RWPE2 (cell line): ENCODE results near the gene LSM14A.
A peak's percentile ranks its signal among the peaks of the same experiment; 100 is the strongest.

Source experiments
- ATAC-seq: fragments of 200-7000 bp; cut with Tn5 transposase; 3 replicates; pipeline ENCODE4 v1.9.1; 2021; ENCODE audit warnings: low read depth
- DNase-seq: peaks from one replicate; pipeline ENCODE4 v3.0.0-alpha.2; 2020; ENCODE audit warnings: low spot score
- H3K27ac ChIP-seq: fragments of 450-650 bp; 2 replicates; pipeline ENCODE4 v1.5.1; 2017; ENCODE audit warnings: mild to moderate bottlenecking; ENCODE audit not compliant: poor library complexity, severe bottlenecking
- H3K27me3 ChIP-seq: fragments of 250-450 bp; sonication (Bioruptor Pico); 2 replicates; pipeline ENCODE4 v1.5.1; 2021; ENCODE audit warnings: mild to moderate bottlenecking, moderate library complexity; ENCODE audit not compliant: insufficient read depth, poor library complexity, severe bottlenecking
- H3K36me3 ChIP-seq: fragments of 250-450 bp; sonication (Bioruptor Pico); 2 replicates; pipeline ENCODE4 v1.5.1; 2020; ENCODE audit warnings: low read depth, mild to moderate bottlenecking, moderate library complexity
- H3K4me1 ChIP-seq: fragments of 250-450 bp; sonication (Bioruptor Pico); 2 replicates; pipeline ENCODE4 v1.5.1; 2021; ENCODE audit warnings: mild to moderate bottlenecking, moderate library complexity; ENCODE audit not compliant: insufficient read depth, poor library complexity, severe bottlenecking
- H3K4me3 ChIP-seq: fragments of 250-450 bp; sonication (Bioruptor Pico); 2 replicates; pipeline ENCODE4 v1.5.1; 2021; ENCODE audit warnings: mild to moderate bottlenecking, moderate library complexity; ENCODE audit not compliant: severe bottlenecking
- H3K9me3 ChIP-seq: fragments of 250-450 bp; sonication (Bioruptor Pico); 2 replicates; pipeline ENCODE4 v1.5.1; 2021; ENCODE audit warnings: mild to moderate bottlenecking, moderate library complexity; ENCODE audit not compliant: severe bottlenecking
- CTCF ChIP-seq: fragments of 450-650 bp; IDR thresholded peaks from one replicate; pipeline ENCODE4 v1.5.1; 2017; ENCODE audit warnings: mild to moderate bottlenecking, moderate library complexity; ENCODE audit not compliant: poor library complexity, severe bottlenecking

Gene LSM14A

GRCh38 chr19:34257559-34257924 lies 85.2 kb downstream of the LSM14A start:
- DNase-seq: no peak
- no peak overlapping the region for H3K4me3 ChIP-seq
- peaks cover 8% of the 10 kb centered on the region for H3K4me1 ChIP-seq
- no peaks in the 10 kb centered on the region for H3K27me3 ChIP-seq
- H3K9me3 ChIP-seq: no peaks in the 10 kb centered on the region
- TF ChIP-seq CTCF: no peak
- H3K27ac ChIP-seq: no peak overlapping the region
- H3K36me3 ChIP-seq: no peaks in the 10 kb centered on the region; the same call in 1 of the 2 replicates
- ATAC-seq: no peak

DNA sequence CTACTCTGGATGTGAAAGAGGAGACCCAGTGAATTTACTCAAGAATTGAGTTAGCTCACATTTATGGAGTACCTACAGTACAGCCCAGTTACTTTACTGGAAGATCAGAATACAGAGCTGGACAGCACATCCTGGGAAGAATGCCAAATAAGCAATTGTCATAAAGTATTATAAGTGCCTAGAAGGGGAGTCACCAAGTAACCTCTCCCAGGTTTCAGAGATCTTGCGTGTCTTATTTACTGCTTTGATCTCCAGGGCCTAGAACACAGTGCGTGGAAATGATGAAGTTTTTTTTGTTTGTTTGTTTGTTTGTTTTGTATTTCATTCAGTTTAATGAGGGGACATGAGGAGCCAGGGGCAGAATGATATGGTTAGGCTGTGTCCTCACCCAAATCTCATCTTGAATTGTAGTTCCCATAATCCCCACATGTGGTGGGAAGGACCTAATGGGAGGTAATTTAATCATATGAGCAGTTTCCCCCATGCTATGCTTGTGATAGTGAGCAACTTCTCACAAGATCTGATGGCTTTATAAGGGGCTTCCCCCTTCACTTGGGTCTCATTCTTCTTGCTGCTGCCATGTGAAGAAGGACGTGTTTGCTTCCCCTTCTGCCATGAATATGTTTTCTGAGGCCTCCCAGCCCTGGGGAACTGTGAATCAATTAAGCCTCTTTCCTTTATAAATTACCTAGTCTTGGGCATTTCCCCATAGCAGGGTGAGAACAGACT lies 87.2 kb downstream of the LSM14A start:
- H3K4me3 ChIP-seq: no peak overlapping the region
- H3K36me3 ChIP-seq: no peaks in the 10 kb centered on the region; the same call in 1 of the 2 replicates
- H3K27ac ChIP-seq: no peak overlapping the region
- peaks cover 9% of the 10 kb centered on the region for H3K4me1 ChIP-seq
- TF ChIP-seq CTCF: no peak
- H3K27me3 ChIP-seq: no peaks in the 10 kb centered on the region
- H3K9me3 ChIP-seq: no peaks in the 10 kb centered on the region
- DNase-seq: no peak
- no peak for ATAC-seq

- no peaks in the 10 kb centered on the region for H3K27me3 ChIP-seq
- no peak for ATAC-seq
- TF ChIP-seq CTCF: no peak
- H3K27ac ChIP-seq: no peak overlapping the region
- H3K9me3 ChIP-seq: no peaks in the 10 kb centered on the region
- H3K4me3 ChIP-seq: no peak overlapping the region
- peaks cover 15% of the 10 kb centered on the region for H3K4me1 ChIP-seq
- no peak for DNase-seq
- H3K36me3 ChIP-seq: no peaks in the 10 kb centered on the region; the same call in 1 of the 2 replicates
Observed at GRCh38 chr19:34260771-34261173, 88.5 kb downstream of the LSM14A start.

DNA sequence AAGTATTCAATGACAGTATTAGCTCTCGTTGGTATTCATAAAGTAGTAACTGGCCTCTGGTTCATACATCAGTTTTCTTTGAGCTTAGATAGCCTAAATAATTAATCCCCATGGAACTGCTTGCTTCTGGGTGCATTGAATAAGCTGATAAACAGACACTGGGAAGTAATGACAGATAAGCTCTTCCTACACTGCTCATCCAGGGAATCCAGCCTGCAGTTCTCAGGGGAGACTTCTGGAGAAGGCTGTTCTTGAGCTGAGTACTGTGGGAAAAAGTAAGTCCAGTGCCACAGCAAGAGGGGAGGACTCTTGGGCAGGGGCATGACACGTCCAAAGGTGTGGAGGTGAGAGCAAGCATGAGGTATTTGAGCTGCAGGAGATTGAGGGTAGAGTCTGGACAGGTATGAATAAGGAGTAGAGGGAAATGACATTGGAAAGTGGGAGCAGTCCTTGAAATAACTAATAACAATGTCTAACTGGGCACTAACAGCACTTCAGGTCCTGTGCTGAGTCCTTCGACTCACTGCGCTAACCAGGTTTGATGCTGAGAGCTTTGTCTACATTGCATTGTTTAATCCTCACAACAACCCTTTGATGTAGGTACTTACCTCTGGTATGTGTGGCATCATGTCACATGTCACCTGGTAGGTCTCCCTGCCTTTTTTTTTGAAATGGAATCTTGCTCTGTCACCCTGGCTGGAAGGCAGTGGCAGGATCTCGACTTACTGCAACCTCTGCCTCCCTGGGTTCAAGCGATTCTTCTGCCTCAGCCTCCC lies 89.2 kb downstream of the LSM14A start:
- no peak for DNase-seq
- Histone ChIP-seq H3K27me3 (no peaks in the 10 kb centered on the region), H3K4me1 (peaks cover 15% of the 10 kb centered on the region), H3K36me3 (no peaks in the 10 kb centered on the region; the same call in 1 of the 2 replicates), H3K4me3 (no peak overlapping the region), H3K27ac (peak overlapping the region; percentile 33), H3K9me3 (no peaks in the 10 kb centered on the region)
- ATAC-seq: no peak
- no peak for TF ChIP-seq CTCF
